K562 (cell line): Measurements from ENCODE around the gene HK1. TPM values are rescaled to one million over a fixed set of nuclear protein-coding genes. Genes with fewer than 3 reads are reported as not detected.
"Not testable (repeated sequence)": the region's sequence is repeated elsewhere in the genome, so short reads cannot be mapped to it uniquely, and the experiment has no call there.

Experiments used
- ATAC-seq: fragments of 200-7000 bp; cut with Tn5 transposase; 3 replicates; pipeline ENCODE4 v1.9.1; 2020; ENCODE audit warnings: moderate library complexity
- BruUV-seq: library from RNA; stranded (reverse); fragments of 400-500 nt; replicated peaks from 2 replicates; lab custom pipeline; 2021; lab: Mats Ljungman, UMichigan
- CTCF ChIA-PET: fragments of 300-600 bp; formaldehyde crosslinking; extraction: SDS; loops from one replicate; lab custom pipeline; 2021; ENCODE audit warnings: low intra/inter-chr PET ratio; lab: Yijun Ruan, JAX
- POLR2A ChIA-PET: fragments of 300-600, 350-650 bp; sonication (Branson Sonifier 250); formaldehyde crosslinking; extraction: SDS; loops from one replicate; lab custom pipeline; 2021; ENCODE audit warnings: antibody characterized with exemption, inconsistent platforms; lab: Yijun Ruan, JAX
- DNase-seq, 4 experiments: peaks; one replicate each; pipeline versions ENCODE4 v3.0.0 to v3.0.0-alpha.2; 2011 to 2018; ENCODE audit warnings: low spot score in 3 of 4, mixed read lengths in 3 of 4; ENCODE audit errors: extremely low read depth in 1 of 4
- FAIRE-seq: peaks from 2 replicates; lab custom pipeline; 2011; peaks lifted over from hg19 to GRCh38; lab: Jason Lieb, UNC
- H2AFZ ChIP-seq: 2 replicates; pipeline ENCODE4 v1.6.0; 2011; ENCODE audit warnings: low read depth, low read length, control low read depth, inconsistent platforms
- H3K27ac ChIP-seq: fragments of 200-600 bp; 3 replicates; pipeline ENCODE4 v1.8.0; 2011; ENCODE audit warnings: low read depth, mild to moderate bottlenecking, control low read depth, inconsistent platforms, low read length, moderate library complexity, mixed read lengths; ENCODE audit errors: extremely low read depth
- H3K27me3 ChIP-seq, 2 experiments: fragments of 300-600 bp in 1 of 2; 2 replicates in 1 of 2; 3 replicates in 1 of 2; pipeline versions ENCODE4 v1.6.0 to v1.8.0; 2011; ENCODE audit warnings: inconsistent platforms in 2 of 2, low read length in 2 of 2, mild to moderate bottlenecking in 1 of 2, mixed read lengths in 1 of 2, moderate library complexity in 1 of 2; ENCODE audit not compliant: control insufficient read depth in 2 of 2, insufficient read depth in 2 of 2
- H3K36me3 ChIP-seq: fragments of 300-600 bp; 3 replicates; pipeline ENCODE4 v1.8.0; 2011; ENCODE audit warnings: mild to moderate bottlenecking, low read length, inconsistent platforms; ENCODE audit not compliant: control insufficient read depth, insufficient read depth
- H3K4me1 ChIP-seq, 2 experiments: fragments of 200-600 bp in 1 of 2; replicated peaks in 1 of 2; 2 replicates in 1 of 2; 3 replicates in 1 of 2; pipeline versions ENCODE4 v1.5.1 to v1.8.0; 2011; ENCODE audit warnings: inconsistent platforms in 2 of 2, low read length in 2 of 2, mild to moderate bottlenecking in 1 of 2, mixed read lengths in 1 of 2, moderate library complexity in 1 of 2; ENCODE audit not compliant: control insufficient read depth in 2 of 2, insufficient read depth in 2 of 2
- H3K4me2 ChIP-seq: 2 replicates; pipeline ENCODE4 v1.6.1; 2011; ENCODE audit warnings: low read length, control low read depth, inconsistent platforms, mixed read lengths; ENCODE audit not compliant: insufficient read depth
- H3K4me3 ChIP-seq: fragments of 200-600 bp; sonication (generic), shearing (Covaris generic); 2 replicates; pipeline ENCODE4 v1.5.1; 2016; ENCODE audit warnings: control low read depth, inconsistent platforms
- H3K79me2 ChIP-seq: fragments of 200-600 bp; 3 replicates; pipeline ENCODE4 v1.8.0; 2011; ENCODE audit warnings: low read length, inconsistent platforms; ENCODE audit not compliant: control insufficient read depth, insufficient read depth
- H3K9ac ChIP-seq, 2 experiments: 2 replicates each; pipeline versions ENCODE4 v1.6.0 to v1.6.1; 2011; ENCODE audit warnings: low read depth in 2 of 2, low read length in 2 of 2, control low read depth in 1 of 2, inconsistent platforms in 1 of 2, mild to moderate bottlenecking in 1 of 2, mixed read lengths in 1 of 2; ENCODE audit not compliant: insufficient read depth in 1 of 2
- H3K9me1 ChIP-seq: one replicate; pipeline ENCODE4 v1.6.0; 2011; ENCODE audit warnings: inconsistent platforms, mild to moderate bottlenecking, low read length, moderate library complexity; ENCODE audit not compliant: control insufficient read depth, insufficient read depth
- H3K9me3 ChIP-seq: replicated peaks from 2 replicates; pipeline ENCODE4 v1.5.1; 2011; ENCODE audit warnings: low read depth, low read length, inconsistent platforms; ENCODE audit not compliant: control insufficient read depth, insufficient read depth
- H4K20me1 ChIP-seq: replicated peaks from 2 replicates; pipeline ENCODE4 v1.6.1; 2011; ENCODE audit warnings: low read length, inconsistent platforms, mixed read lengths; ENCODE audit not compliant: control insufficient read depth, insufficient read depth
- ESRRA ChIP-seq: fragments of 450-650 bp; IDR thresholded peaks from 2 replicates; pipeline ENCODE4 v1.6.1; 2014; ENCODE audit warnings: low read depth, mild to moderate bottlenecking, moderate library complexity, borderline replicate concordance
- FOXA3 ChIP-seq, 2 experiments: fragments of 450-650 bp in 1 of 2; sonication (generic) in 1 of 2; formaldehyde crosslinking; IDR thresholded peaks in 1 of 2; conservative IDR thresholded peaks in 1 of 2; 2 replicates each; pipeline versions ENCODE4 v1.4.0 to v1.8.0; 2020 to 2022; ENCODE audit warnings: mild to moderate bottlenecking in 2 of 2, missing genetic modification reagents in 1 of 2
- GMEB1 ChIP-seq: fragments of 250-450 bp; sonication (Bioruptor Pico); IDR thresholded peaks from 2 replicates; pipeline ENCODE4 v1.4.0; 2020; ENCODE audit warnings: mild to moderate bottlenecking
- SETDB1 ChIP-seq: IDR thresholded peaks from one replicate; pipeline ENCODE4 v1.6.1; 2012; ENCODE audit warnings: low read length, control low read depth, inconsistent platforms
- WHSC1 ChIP-seq: IDR thresholded peaks from one replicate; pipeline ENCODE4 v1.6.1; 2012; ENCODE audit warnings: low read length, control low read depth, inconsistent platforms
- ZNF121 ChIP-seq: sonication (generic); formaldehyde crosslinking; conservative IDR thresholded peaks from 2 replicates; pipeline ENCODE4 v1.8.0; 2022; ENCODE audit warnings: missing genetic modification reagents
- WGBS: fragments of 100-300 bp; shearing (Covaris generic); methylation state at CpG from one replicate; pipeline ENCODE4 v1.1.6; 2016; ENCODE audit warnings: low coverage, mixed read lengths; ENCODE audit not compliant: insufficient coverage; ENCODE audit errors: missing lambda C conversion rate; 5-methylcytosine and 5-hydroxymethylcytosine counted together
- in situ Hi-C: fragments of 300-500 bp; cut with MboI; formaldehyde crosslinking; loops from 4 replicates; pipeline ENCODE4 v1.15.0; 2018; ENCODE audit warnings: inconsistent platforms, mixed read lengths
- intact Hi-C: fragments of 100-400 bp; cut with micrococcal nuclease; formaldehyde crosslinking; loops from 2 replicates; pipeline ENCODE4 v1.14.2; 2022
- polyA plus RNA-seq, 8 experiments: library from polyadenylated mRNA; depleted of rRNA in 4 of 8; stranded (reverse) in 5 of 8; unstranded in 3 of 8; fragments of >200 nt; fragmentation: Nextera tagmentation in 2 of 8; fragmentation: Illumina TruSeq in 1 of 8; extraction: Ambion mirVana in 2 of 8; extraction: Trizol in 1 of 8; gene quantifications; 2 replicates each; pipeline versions ENCODE4 v1.2.1 to v1.2.3, GENCODE V29; 2011 to 2014; ENCODE audit warnings: inconsistent platforms in 1 of 8, missing spikeins in 1 of 8
- total RNA-seq, 7 experiments: library from RNA; depleted of rRNA in 6 of 7; stranded (reverse); fragments of >200 nt in 6 of 7; fragmentation: Illumina TruSeq in 2 of 7; extraction: Trizol in 2 of 7; gene quantifications; 2 replicates each; pipeline versions ENCODE4 v1.2.1 to v1.2.3, GENCODE V29; 2011 to 2021; ENCODE audit warnings: low replicate concordance in 1 of 7
- TF ChIP-seq, protein P1 (sequence below), 2 experiments: IDR thresholded peaks; 2 replicates each; pipeline ENCODE4 v1.6.1; 2011; ENCODE audit warnings: borderline replicate concordance in 1 of 2, control low read depth in 1 of 2, low read depth in 1 of 2, low read length in 1 of 2, mild to moderate bottlenecking in 1 of 2, mixed read lengths in 1 of 2, moderate library complexity in 1 of 2; ENCODE audit not compliant: insufficient read depth in 1 of 2, insufficient read length in 1 of 2, poor library complexity in 1 of 2, severe bottlenecking in 1 of 2; ENCODE audit errors: extremely low read depth in 1 of 2

Gene HK1
- total and polyA plus RNA-seq, 9 of the 15 experiments (the other 6 are each of a cell fraction or from before 2014, with no cell fraction given): 29.2 to 444 (median 193) TPM

GRCh38 chr10:69284402-69284801 lies 6.1 kb downstream of the HK1 start:
- H3K4me3 ChIP-seq, DNase-seq, H3K4me1 ChIP-seq, H4K20me1 ChIP-seq, H3K9me3 ChIP-seq, BruUV-seq, H3K4me2 ChIP-seq, CTCF ChIA-PET, H3K79me2 ChIP-seq, H3K9ac ChIP-seq, H2AFZ ChIP-seq, H3K36me3 ChIP-seq, H3K9me1 ChIP-seq, ATAC-seq, in situ Hi-C loops, H3K27ac ChIP-seq, H3K27me3 ChIP-seq, intact Hi-C loops, FAIRE-seq: not testable (repeated sequence)
- peak; percentile 89 for TF ChIP-seq ZNF121
- TF ChIP-seq ESRRA: 0 out of 2 replicates have a peak, but pooled peaks have one; percentile 8
- POLR2A ChIA-PET: interaction anchor here (0.6 to 0.7 kb wide), 2 partner anchors 337 to 766 kb away, joined by 3 read pairs; no protein-coding TSS in a partner anchor
- WGBS: 48% methylated on average over 6 of the region's 6 CpGs

- H3K36me3 ChIP-seq: no peaks in the 10 kb centered on the region
- no peaks in the 10 kb centered on the region for H3K9me1 ChIP-seq
- ATAC-seq (no peak; the same call in 2 of the 3 replicates), FAIRE-seq (no peak), DNase-seq (no peak)
- no peaks in the 10 kb centered on the region for H3K9me3 ChIP-seq
- intact Hi-C loops (no loop called here), in situ Hi-C loops (no loop called here)
- H3K9ac ChIP-seq: no peak overlapping the region
- TF ChIP-seq GMEB1 (CRISPR knock-in tag) (no peak), WHSC1 (no peak), SETDB1 (no peak), ESRRA (peak; percentile 58), FOXA3 (CRISPR knock-in tag; conservative IDR thresholded peaks at IDR 0.05 in 1 of 2, IDR thresholded peaks at IDR 0.05 in 1 of 2) (no peak)
- TF ChIP-seq, protein P1, sequence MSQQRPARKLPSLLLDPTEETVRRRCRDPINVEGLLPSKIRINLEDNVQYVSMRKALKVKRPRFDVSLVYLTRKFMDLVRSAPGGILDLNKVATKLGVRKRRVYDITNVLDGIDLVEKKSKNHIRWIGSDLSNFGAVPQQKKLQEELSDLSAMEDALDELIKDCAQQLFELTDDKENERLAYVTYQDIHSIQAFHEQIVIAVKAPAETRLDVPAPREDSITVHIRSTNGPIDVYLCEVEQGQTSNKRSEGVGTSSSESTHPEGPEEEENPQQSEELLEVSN (IDR thresholded peaks at IDR 0.05; ENCODE audit: borderline replicate concordance in 1 of 2, extremely low read depth in 1 of 2, insufficient read depth in 1 of 2, insufficient read length in 1 of 2, low read depth in 1 of 2, low read length in 1 of 2, poor library complexity in 1 of 2, severe bottlenecking in 1 of 2): no peak
- ChIA-PET CTCF (no interaction called here), POLR2A (interaction anchor here (0.6 to 1.1 kb wide), 6 partner anchors 19 to 277 kb away, joined by 3 to 4 read pairs (median 3); no protein-coding TSS in a partner anchor)
- H3K4me3 ChIP-seq: no peak overlapping the region
- H3K79me2 ChIP-seq: no peaks in the 10 kb centered on the region
- no TSS peak for BruUV-seq
- H3K27me3 ChIP-seq: no peaks in the 10 kb centered on the region; a peak in 1 of 5 replicates
- no peak overlapping the region for H3K27ac ChIP-seq
- peak overlapping the region; percentile 22; the same call in 1 of the 2 replicates for H2AFZ ChIP-seq
- 45% methylated on average over 4 of the region's 4 CpGs for WGBS
- H3K4me2 ChIP-seq: no peak overlapping the region
- no peaks in the 10 kb centered on the region for H4K20me1 ChIP-seq
- peaks cover 0 to 6% of the 10 kb centered on the region in 2 experiments; a peak in 2 of 5 replicates for H3K4me1 ChIP-seq
Measured at GRCh38 chr10:69285699-69286098, 7.4 kb downstream of the HK1 start.
